GM12874 (cell line): ENCODE results near the gene ZDHHC3.

Source experiments
- TF ChIP-seq, protein P1 (sequence below): IDR thresholded peaks from 2 replicates; pipeline ENCODE4 v1.5.1; 2011; ENCODE audit warnings: low read depth, mild to moderate bottlenecking, control low read depth, low read length, moderate library complexity; ENCODE audit not compliant: insufficient read depth

Gene ZDHHC3

DNA sequence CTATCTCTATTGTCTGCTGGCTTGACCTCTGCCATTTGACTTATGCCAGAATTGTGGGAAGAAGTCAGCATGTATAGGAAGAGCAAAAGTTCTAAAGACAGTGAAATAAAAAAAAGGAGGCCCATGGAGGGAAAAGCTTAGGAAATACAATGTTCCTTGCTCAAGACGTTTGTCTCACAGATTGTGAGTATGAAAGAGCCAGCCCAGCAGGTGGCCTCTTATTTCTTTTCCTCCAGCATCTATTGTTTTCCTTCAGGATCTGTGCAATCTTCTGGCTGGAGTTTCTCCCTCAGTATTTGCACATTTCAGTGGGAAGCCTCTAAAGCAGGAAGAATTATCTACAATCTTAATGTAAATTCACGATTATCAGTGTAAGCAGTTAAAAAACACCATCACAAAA lies 43.7 kb downstream of the ZDHHC3 start:
- TF ChIP-seq, protein P1, sequence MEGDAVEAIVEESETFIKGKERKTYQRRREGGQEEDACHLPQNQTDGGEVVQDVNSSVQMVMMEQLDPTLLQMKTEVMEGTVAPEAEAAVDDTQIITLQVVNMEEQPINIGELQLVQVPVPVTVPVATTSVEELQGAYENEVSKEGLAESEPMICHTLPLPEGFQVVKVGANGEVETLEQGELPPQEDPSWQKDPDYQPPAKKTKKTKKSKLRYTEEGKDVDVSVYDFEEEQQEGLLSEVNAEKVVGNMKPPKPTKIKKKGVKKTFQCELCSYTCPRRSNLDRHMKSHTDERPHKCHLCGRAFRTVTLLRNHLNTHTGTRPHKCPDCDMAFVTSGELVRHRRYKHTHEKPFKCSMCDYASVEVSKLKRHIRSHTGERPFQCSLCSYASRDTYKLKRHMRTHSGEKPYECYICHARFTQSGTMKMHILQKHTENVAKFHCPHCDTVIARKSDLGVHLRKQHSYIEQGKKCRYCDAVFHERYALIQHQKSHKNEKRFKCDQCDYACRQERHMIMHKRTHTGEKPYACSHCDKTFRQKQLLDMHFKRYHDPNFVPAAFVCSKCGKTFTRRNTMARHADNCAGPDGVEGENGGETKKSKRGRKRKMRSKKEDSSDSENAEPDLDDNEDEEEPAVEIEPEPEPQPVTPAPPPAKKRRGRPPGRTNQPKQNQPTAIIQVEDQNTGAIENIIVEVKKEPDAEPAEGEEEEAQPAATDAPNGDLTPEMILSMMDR = no peak

DNA sequence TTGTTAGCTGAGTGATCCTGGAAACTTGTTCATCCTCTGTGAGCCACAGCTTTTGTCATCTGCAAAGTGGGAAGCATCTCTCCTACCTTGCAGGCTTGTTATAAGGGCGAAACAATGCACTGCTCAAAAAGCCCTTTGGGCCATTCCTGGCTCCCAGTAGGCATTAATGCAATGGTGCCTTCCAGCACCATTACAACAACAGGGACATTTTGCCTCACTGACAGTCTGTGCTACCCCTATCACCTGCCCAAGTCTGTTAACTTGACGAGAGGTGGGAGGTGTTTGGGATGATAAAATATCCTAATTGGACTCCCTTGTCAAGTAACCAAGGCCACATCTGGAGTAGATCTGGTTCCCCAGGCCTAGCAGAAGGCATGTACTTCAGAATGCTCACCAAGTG lies 44.2 kb downstream of the ZDHHC3 start:
- TF ChIP-seq, protein P1 = no peak

DNA sequence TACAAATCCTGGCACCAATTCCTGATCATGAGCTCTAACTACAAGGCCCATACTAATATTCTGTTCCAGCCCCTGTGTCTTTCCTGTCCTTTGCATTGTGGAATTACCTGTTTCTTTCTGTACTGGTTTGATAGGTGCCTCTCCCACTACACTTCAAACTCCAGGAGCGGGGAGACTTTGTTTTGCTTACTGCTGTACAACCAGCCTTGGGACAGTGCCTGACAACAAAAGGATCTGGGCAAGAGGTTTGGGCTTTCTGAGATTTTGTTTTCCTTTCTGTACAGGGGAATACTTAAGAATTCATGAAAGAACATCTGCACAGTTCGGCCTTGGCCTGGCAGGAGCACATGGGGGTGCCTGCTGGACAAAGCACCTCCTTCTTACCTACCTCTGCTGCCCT lies 45.1 kb downstream of the ZDHHC3 start:
- TF ChIP-seq, protein P1 = no peak

DNA sequence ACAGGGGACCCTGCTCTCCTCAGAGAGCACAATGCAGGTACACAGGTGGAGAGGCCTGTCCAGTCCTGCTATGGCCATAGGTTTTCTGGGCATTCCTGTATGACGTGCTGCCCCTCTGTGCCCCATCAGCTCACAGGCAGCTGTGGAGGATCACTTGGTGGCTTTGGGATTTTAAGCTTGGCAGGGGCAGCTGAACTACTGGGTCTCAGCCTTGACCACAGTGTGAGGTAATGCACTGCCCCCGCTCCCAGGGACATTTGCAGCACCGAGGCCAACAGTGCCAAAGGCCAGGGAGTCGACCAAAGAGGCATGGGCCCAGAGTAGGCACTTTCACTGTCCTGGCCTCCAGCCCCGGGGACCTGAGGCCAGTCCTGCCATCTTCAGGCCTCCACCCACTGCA lies 46.2 kb downstream of the ZDHHC3 start:
- TF ChIP-seq, protein P1 = no peak

DNA sequence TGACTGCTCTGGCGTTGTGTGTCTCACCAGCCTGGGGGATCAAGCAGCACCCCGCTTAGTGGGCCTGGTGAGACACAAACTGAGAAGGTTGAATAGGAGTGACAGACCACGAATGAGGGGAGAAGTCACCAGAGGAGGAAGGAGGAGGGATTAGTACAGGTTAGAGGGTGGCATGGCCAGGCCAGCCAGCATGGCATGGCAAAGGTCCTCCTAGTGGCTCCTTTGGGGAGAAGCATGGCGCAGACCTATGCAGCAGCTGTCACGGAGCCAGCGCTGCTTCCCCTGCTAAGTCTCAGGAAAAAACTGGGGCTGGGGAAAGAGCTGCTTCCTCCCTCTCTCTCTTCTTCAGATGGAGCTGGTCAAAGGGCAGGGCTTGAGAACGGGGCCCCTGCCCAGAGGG lies 48.6 kb downstream of the ZDHHC3 start:
- TF ChIP-seq, protein P1 = no peak

DNA sequence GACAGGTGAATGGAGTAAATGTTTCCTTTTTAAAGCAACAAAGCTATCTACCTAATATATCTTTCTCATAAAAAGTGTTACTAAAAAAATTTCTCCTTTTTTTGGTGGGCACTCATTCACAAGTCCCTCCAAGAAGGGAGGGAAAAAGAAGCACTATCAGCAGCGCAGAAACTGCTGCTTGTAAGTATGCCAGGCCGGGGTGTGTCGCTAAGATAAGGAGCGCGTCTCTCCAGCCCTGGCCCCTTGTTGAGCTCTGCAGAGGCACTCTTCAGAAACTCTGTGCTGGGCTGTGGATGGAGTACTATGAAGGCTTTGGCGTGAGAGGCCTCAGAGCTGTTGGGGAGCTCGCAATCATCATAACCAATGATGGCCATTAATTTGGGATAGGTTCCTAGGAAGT lies 49.1 kb downstream of the ZDHHC3 start:
- TF ChIP-seq, protein P1 = no peak

DNA sequence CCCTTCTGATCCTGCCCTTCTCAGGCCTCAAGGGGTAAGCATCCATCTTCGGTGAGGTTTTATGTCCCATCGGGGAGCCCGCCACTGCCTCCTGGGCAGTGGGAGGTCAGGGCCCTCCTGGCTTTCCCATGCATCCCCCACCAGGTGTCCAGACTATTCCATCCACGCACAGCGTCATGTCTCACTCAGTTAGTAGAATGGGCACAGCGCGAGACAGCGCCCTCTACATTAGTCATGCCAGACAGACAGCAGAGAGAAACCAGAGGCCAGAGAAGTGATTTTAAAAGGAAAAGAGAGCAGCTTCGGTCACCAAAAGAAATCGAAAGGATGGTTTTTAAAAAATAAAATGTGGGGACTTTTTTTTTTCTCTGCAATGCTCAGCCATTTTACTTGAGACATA lies 49.8 kb downstream of the ZDHHC3 start:
- TF ChIP-seq, protein P1 = no peak
